Naive B cell (primary cell): Measurements from ENCODE around the gene MSH3. TPM values are rescaled to one million over a fixed set of nuclear protein-coding genes. Genes with fewer than 3 reads are reported as not detected.
"Not testable (repeated sequence)": the region's sequence is repeated elsewhere in the genome, so short reads cannot be mapped to it uniquely, and the experiment has no call there.

Source experiments
- ATAC-seq, 2 donors: fragments of 150-1000 bp; cut with Tn5 transposase; 2 replicates each; pipeline ENCODE4 v1.10.0; 2021; ENCODE audit warnings: low read depth in 2 of 2, mild to moderate bottlenecking in 2 of 2, moderate library complexity in 2 of 2
- DNase-seq: peaks from one replicate; pipeline ENCODE4 v3.0.0; 2022
- H3K27ac Mint-ChIP-seq, 6 donors: one replicate each; pipeline ENCODE4 v1.8.0; 2020 to 2022; ENCODE audit warnings: mild to moderate bottlenecking in 6 of 6, mixed read lengths in 6 of 6, moderate library complexity in 5 of 6, inconsistent platforms in 2 of 6
- H3K27me3 Mint-ChIP-seq, 3 donors: one replicate each; pipeline ENCODE4 v1.8.0; 2021 to 2022; ENCODE audit warnings: mixed read lengths in 3 of 3, mild to moderate bottlenecking in 1 of 3
- H3K36me3 Mint-ChIP-seq, 2 donors: one replicate each; pipeline ENCODE4 v1.8.0; 2020 to 2022; ENCODE audit warnings: mixed read lengths in 2 of 2, inconsistent platforms in 1 of 2, mild to moderate bottlenecking in 1 of 2
- H3K4me1 Mint-ChIP-seq, 3 donors: one replicate each; pipeline ENCODE4 v1.8.0; 2020 to 2022; ENCODE audit warnings: mixed read lengths in 3 of 3, inconsistent platforms in 1 of 3, mild to moderate bottlenecking in 1 of 3, moderate library complexity in 1 of 3
- H3K4me3 Mint-ChIP-seq, 8 donors: one replicate each; pipeline ENCODE4 v1.8.0; 2020 to 2022; ENCODE audit warnings: mild to moderate bottlenecking in 8 of 8, mixed read lengths in 8 of 8, moderate library complexity in 8 of 8, inconsistent platforms in 2 of 8
- H3K9me3 Mint-ChIP-seq, 7 donors: one replicate each; pipeline ENCODE4 v1.8.0; 2020 to 2022; ENCODE audit warnings: mixed read lengths in 7 of 7, mild to moderate bottlenecking in 5 of 7, inconsistent platforms in 2 of 7, moderate library complexity in 1 of 7
- polyA plus RNA-seq, 6 donors: library from polyadenylated mRNA; unstranded; fragments of 300-500 nt; fragmentation: Illumina TruSeq; gene quantifications; one replicate each; pipeline ENCODE4 v1.2.3, GENCODE V29; 2021; ENCODE audit warnings: low read depth in 6 of 6

The MSH3 gene
- polyA plus RNA-seq, 6 donors from 2014 or later = 12.4 to 14.8 (median 12.9) TPM

DNA sequence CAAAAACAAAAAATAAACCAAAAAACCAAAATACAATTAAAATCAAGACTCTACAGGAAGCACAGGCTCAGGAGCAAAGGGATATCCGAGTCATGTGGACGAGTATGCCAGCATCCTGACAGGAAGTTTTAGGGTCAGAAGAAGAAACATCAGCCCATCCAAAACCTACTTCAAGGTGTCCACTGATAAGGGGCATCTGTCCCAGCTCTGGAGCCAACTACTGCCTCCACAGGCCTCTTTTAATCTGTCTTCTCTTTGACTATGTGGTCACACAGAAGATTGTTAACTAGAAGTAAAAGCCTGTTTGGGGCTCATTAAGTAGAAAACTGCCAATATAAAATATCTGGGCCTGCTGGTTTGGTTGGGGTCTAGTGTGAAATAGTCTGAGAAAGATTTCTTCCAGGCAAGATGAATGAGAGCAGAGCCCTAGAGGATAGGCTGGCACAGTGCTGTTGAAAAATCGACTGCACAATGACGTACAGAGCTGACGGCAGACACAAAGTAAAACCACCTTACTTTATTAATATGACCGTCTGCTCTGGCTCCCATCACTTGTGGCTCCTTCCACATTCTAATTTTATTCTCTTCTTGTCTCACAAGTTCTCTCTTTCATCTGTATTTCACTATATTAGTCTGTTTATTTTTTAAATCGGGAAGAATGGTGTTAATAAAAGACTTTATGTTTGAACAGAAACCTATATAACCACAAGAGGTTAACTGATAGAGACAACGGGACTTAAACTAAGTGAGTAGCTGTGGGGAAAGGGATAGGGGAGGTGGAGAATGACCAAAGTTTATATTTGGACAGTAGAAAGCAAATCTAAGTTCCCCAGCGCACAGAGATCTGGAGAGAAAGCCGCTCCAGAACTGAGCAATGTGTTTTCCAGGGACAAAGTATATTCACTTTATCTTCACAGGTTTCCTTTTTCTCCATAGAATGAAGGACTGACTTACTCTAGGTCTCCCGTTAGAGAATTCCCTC lies 22.9 kb upstream of the MSH3 start:
- no peak for DNase-seq
- H3K9me3 Mint-ChIP-seq = peaks cover 0 to 3% (median 0%) of the 10 kb centered on the region in 7 donors
- H3K4me3 Mint-ChIP-seq = no peak overlapping the region
- H3K4me1 Mint-ChIP-seq = peaks cover 0 to 8% (median 7%) of the 10 kb centered on the region in 3 donors
- H3K27ac Mint-ChIP-seq = no peak overlapping the region
- H3K36me3 Mint-ChIP-seq = peaks cover 9 to 25% of the 10 kb centered on the region in 2 donors
- ATAC-seq = no peak
- no peaks in the 10 kb centered on the region for H3K27me3 Mint-ChIP-seq

DNA sequence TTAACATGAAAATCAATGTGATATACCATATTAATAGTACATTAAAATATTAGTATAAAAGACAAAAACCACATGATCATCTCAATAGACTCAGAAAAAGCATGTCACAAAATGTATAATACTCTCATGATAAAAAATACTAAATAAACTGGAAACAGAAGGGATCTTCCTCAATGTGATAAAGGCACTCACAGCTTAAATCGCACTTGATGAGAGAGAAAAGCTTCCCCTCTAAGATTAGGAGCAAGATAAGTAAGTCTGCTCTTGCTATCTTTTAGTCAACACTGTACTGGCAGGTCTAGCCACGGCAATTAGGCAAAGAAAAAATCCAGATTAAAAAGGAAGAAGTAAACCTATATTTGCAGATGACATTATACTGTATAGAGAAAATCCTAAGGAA lies 21.8 kb upstream of the MSH3 start:
- peaks cover 0 to 8% (median 7%) of the 10 kb centered on the region in 3 donors for H3K4me1 Mint-ChIP-seq
- peak overlapping the region in 1 of 6 donors; percentile 46 for H3K27ac Mint-ChIP-seq
- H3K36me3 Mint-ChIP-seq = peaks cover 9 to 28% of the 10 kb centered on the region in 2 donors
- peaks cover 0 to 3% (median 0%) of the 10 kb centered on the region in 7 donors for H3K9me3 Mint-ChIP-seq
- no peak for DNase-seq
- no peak for ATAC-seq
- no peaks in the 10 kb centered on the region for H3K27me3 Mint-ChIP-seq
- no peak overlapping the region for H3K4me3 Mint-ChIP-seq

DNA sequence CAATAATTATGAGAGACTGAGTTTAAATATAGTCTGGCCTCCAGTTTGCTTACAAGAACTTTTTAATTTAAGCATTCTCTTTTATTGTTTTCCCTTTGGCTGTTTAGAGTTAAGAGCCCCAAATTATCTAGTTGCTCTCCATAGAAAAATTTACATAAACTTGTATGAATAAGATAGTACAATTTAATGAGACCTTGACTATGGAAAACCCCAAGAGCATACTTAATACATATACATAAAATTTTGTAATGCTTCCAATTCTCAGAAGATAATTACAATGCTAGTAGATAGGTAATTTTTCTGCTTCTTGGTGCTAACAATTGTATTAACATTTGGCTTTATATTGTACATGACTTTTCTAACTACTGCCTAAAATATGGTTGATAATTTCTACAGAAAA lies 20.3 kb upstream of the MSH3 start:
- Mint-ChIP-seq H3K27me3 (no peaks in the 10 kb centered on the region), H3K4me1 (peaks cover 0 to 8% (median 7%) of the 10 kb centered on the region in 3 donors), H3K9me3 (peaks cover 0 to 3% (median 0%) of the 10 kb centered on the region in 7 donors), H3K27ac (peak overlapping the region in 1 of 6 donors; percentile 33), H3K36me3 (peaks cover 16 to 32% of the 10 kb centered on the region in 2 donors), H3K4me3 (no peak overlapping the region)
- DNase-seq = no peak
- no peak for ATAC-seq

DNA sequence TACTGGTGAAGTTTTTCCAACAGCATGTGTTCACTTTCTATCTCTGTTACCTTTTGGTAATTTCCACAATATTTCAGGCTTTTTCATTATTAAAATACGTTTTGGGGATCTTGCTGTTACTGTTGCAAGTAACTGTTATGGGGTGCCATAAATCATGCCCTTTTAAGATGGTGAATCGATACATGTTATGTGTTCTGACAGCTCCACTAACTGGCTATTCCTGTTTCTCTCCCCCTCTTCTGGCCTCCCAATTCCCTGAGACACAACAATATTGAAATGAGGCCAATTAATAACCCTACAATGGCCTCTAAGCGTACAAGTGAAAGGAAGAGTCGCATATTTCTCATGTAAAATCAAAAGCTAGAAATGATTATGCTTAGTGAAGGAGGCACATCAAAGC lies 13.1 kb upstream of the MSH3 start:
- Mint-ChIP-seq H3K36me3 (peaks cover 49 to 58% of the 10 kb centered on the region in 2 donors), H3K9me3 (peaks cover 0 to 2% (median 0%) of the 10 kb centered on the region in 7 donors), H3K4me1 (peaks cover 0 to 4% (median 0%) of the 10 kb centered on the region in 3 donors), H3K4me3 (no peak overlapping the region), H3K27ac (no peak overlapping the region), H3K27me3 (no peaks in the 10 kb centered on the region)
- ATAC-seq = no peak
- DNase-seq = no peak

DNA sequence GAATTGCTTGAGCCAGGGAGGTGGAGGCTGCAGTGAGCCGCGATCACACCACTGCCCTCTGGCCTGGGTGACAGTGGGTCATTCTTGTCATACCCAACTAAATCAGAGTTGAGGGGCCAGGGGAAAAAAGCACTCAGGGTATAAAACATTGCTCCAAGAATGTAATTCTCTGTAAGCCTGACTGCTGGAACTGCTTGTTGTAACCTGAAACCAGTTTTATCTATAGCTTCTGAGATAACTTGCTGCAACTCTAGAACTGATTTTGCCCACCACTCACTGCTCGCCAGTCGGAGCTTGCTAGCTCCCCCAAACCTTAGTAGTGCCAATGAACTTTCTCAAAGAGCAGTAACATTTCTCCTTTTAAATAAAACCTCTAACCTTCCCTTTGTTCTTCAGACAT lies 9.6 kb upstream of the MSH3 start:
- Mint-ChIP-seq H3K27ac (no peak overlapping the region), H3K27me3 (no peaks in the 10 kb centered on the region), H3K9me3 (peaks cover 0 to 2% (median 0%) of the 10 kb centered on the region in 7 donors), H3K4me3 (no peak overlapping the region), H3K36me3 (peaks cover 41 to 43% of the 10 kb centered on the region in 2 donors), H3K4me1 (peaks cover 0 to 9% (median 0%) of the 10 kb centered on the region in 3 donors)
- ATAC-seq = no peak
- DNase-seq = no peak

DNA sequence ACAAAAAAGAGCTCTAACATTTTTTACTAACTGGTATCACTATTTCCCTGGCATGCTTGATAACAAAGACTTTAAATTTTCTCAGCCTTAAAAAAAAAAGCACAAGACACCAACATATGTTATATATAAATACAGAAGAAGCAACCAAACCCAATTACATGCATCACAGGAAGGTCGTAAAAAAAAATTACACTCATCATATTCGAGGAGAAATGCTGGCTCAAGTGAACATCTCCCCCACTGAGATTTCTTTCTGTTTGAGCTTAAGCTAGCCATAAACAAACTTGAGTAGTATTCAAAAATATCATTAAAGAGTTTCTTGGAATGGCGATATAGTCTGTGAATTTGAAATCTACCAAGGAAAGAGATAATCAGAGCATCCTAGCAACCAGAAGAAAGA lies 7.5 kb upstream of the MSH3 start:
- Mint-ChIP-seq H3K4me1 (peaks cover 0 to 9% (median 0%) of the 10 kb centered on the region in 3 donors), H3K9me3 (peaks cover 0 to 2% (median 0%) of the 10 kb centered on the region in 7 donors), H3K36me3 (peaks cover 27 to 38% of the 10 kb centered on the region in 2 donors), H3K27me3 (no peaks in the 10 kb centered on the region), H3K27ac (no peak overlapping the region), H3K4me3 (no peak overlapping the region)
- ATAC-seq (no peak), DNase-seq (no peak)

DNA sequence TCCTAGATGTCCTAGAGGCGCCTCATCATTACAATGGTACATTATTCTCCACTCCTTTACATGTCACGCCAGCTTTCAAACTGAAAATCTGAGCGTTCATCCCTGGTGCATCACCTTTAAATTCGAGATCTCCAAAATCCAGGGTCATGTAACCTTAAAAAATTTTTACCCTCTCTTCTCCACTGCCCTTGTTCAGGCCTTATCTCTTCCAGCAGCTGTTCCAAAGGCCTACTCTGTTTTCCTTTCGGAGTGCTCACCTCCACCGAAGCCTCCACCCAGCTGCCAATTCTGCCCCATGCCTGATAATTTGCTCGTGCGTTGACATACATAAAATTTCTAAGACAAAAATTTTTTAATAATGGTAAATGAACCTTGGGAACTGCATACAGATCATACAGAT lies 950 bp upstream of the MSH3 start:
- DNase-seq (no peak), ATAC-seq (no peak)
- Mint-ChIP-seq H3K4me3 (peak overlapping the region; percentile 73 to 94 (median 85)), H3K27me3 (no peaks in the 10 kb centered on the region), H3K4me1 (peaks cover 14 to 21% (median 18%) of the 10 kb centered on the region in 3 donors), H3K9me3 (no peaks in the 10 kb centered on the region), H3K27ac (peak overlapping the region in 2 of 6 donors; percentile 69 to 77), H3K36me3 (peaks cover 7 to 10% of the 10 kb centered on the region in 2 donors)

DNA sequence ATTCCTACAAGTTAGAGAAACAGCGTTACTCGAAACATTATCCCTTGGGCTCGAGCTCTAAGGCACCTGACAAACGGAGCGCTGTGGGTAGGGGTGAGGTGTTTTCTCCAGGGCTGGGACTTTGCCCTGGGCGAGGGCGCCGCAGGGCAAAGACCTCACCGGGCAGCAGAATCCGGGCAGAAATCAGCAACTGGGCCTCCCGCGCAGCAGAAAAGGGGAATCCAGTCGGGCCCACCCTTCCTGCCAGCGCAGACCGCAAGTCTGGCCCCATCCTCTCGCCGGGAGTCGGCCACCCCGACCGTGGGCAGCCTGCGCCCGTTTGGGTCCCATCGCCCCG lies 430 bp upstream of the MSH3 start:
- DNase-seq = no peak
- Mint-ChIP-seq H3K4me1 (peaks cover 14 to 21% (median 18%) of the 10 kb centered on the region in 3 donors), H3K36me3 (peaks cover 7 to 8% of the 10 kb centered on the region in 2 donors), H3K9me3 (no peaks in the 10 kb centered on the region), H3K4me3 (peak overlapping the region; percentile 73 to 94 (median 85)), H3K27ac (peak overlapping the region in 3 of 6 donors; percentile 71 to 77 (median 73)), H3K27me3 (no peaks in the 10 kb centered on the region)
- ATAC-seq = no peak

DNA sequence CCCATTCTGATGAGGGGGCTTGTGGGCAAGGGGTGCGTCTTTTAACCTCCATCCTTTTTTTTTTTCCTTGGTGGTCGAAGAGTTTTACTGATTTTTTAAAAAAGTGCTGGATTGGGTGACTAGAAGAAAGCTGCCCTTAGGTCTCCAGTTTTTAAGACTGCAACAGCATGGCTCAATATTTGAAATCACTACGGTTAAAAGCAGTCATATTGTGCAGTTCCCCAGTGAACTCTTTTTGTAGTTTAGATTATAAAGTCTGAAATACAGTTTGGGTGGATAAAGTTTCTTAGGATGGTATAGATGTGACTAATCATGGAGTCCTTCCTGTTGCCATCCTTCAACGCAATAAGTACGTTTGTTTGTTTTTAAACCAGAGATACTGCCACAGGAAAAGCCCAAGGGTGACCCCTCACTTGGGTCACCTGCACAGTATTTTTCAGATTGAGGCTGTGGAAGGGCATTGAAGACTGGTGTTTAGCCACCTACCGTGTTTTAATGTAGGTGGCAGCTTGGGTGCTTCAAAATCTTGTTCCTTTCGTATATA lies 851 bp downstream of the MSH3 start:
- DNase-seq = no peak
- H3K27me3 Mint-ChIP-seq = no peaks in the 10 kb centered on the region
- peak overlapping the region; percentile 87 to 96 (median 94) for H3K27ac Mint-ChIP-seq
- peak overlapping the region; percentile 82 to 95 (median 94) for H3K4me3 Mint-ChIP-seq
- H3K36me3 Mint-ChIP-seq = peaks cover 18 to 19% of the 10 kb centered on the region in 2 donors
- no peak for ATAC-seq
- no peaks in the 10 kb centered on the region for H3K9me3 Mint-ChIP-seq
- H3K4me1 Mint-ChIP-seq = peaks cover 18 to 21% (median 18%) of the 10 kb centered on the region in 3 donors

DNA sequence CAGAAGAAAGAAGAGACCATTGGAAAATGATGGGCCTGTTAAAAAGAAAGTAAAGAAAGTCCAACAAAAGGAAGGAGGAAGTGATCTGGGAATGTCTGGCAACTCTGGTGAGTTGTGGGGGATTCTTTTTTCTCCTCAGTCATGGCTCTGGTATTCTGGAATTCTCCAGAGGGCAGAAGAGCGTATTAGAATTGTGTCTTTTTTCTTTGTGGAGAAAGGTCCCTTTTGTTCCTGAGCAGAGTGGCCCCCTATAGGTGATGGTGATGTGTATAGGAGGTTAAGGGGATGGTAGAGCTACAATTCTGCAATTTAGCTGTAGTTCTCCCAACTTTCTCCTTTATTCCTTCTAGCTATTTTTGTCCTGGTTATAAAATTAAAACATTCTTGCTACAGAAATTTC lies 2.0 kb downstream of the MSH3 start:
- DNase-seq (no peak), ATAC-seq (no peak)
- peak overlapping the region in 2 of 6 donors; percentile 19 to 21 for H3K27ac Mint-ChIP-seq
- no peaks in the 10 kb centered on the region for H3K27me3 Mint-ChIP-seq
- H3K36me3 Mint-ChIP-seq = peaks cover 29 to 30% of the 10 kb centered on the region in 2 donors
- H3K4me3 Mint-ChIP-seq = peak overlapping the region in 5 of 8 donors; percentile 6 to 88 (median 65)
- H3K9me3 Mint-ChIP-seq = no peaks in the 10 kb centered on the region
- H3K4me1 Mint-ChIP-seq = peaks cover 18 to 22% (median 21%) of the 10 kb centered on the region in 3 donors

DNA sequence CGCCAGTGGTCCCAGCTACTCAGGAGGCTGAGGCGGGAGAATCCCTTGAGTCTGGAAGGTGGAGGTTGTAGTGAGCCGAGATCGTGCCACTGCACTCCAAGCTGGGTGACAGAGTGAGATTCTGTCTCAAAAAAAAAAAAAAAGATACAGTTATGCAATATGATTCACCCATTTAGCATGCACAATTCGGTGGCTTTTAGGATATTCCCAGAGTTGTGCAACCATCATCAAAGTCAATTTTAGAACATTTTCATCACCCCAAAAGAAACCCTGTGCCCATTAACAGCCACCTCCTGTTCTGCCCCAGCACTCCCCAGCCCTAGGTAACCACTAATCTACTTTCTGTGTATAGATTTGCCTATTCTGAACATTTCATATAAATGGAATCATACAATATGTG lies 4.7 kb downstream of the MSH3 start:
- Mint-ChIP-seq H3K36me3 (peaks cover 23 to 33% of the 10 kb centered on the region in 2 donors), H3K27ac (peak overlapping the region in 1 of 6 donors; percentile 22), H3K4me1 (peaks cover 6 to 13% (median 12%) of the 10 kb centered on the region in 3 donors), H3K4me3 (no peak overlapping the region), H3K27me3 (no peaks in the 10 kb centered on the region), H3K9me3 (peaks cover 0 to 3% (median 0%) of the 10 kb centered on the region in 7 donors)
- no peak for ATAC-seq
- no peak for DNase-seq

DNA sequence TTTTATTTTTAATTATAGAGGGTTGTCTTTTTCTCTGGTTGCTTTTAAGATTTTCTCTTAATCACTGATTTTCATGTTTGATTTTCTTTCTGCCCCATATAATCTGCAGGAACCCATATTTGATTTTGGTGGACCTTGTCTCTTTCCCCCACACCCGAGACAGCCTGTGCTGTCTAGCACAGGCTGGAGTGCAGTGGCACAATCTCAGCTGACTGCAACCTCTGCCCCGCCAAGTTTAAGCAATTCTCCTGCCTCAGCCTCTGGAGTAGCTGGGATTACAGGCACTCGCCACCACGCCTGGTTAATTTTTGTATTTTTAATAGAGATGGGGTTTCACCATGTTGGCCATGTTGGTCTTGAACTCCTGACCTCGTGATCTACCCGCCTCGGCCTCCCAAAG lies 6.2 kb downstream of the MSH3 start:
- peaks cover 23 to 45% of the 10 kb centered on the region in 2 donors for H3K36me3 Mint-ChIP-seq
- H3K4me1 Mint-ChIP-seq, H3K27ac Mint-ChIP-seq: not testable (repeated sequence)

DNA sequence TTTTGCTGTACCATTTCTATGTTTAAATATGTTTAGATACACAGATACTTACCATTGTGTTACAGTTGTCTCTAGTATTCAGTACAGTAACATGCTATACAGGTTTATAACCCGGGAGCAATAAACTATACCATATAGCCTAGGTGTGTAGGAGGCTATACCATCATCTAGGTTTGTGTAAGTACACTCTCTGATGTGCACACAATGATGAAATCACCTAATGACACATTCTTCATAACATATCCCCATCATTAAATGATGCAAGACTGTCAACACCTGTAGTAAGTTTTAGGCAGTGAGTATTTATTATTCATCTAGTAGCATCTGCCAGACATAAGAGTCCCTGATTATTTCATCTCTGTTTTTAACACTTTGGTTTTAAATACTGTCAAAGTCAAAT lies 7.7 kb downstream of the MSH3 start:
- DNase-seq (no peak), ATAC-seq (no peak)
- Mint-ChIP-seq H3K9me3 (peaks cover 0 to 3% (median 0%) of the 10 kb centered on the region in 7 donors), H3K36me3 (peaks cover 29 to 53% of the 10 kb centered on the region in 2 donors), H3K27ac (no peak overlapping the region), H3K4me3 (no peak overlapping the region), H3K27me3 (no peaks in the 10 kb centered on the region), H3K4me1 (peaks cover 0 to 8% (median 0%) of the 10 kb centered on the region in 3 donors)

More for the DNA sequence above, 6.2 kb downstream of the MSH3 start:
- DNase-seq, H3K27me3 Mint-ChIP-seq, ATAC-seq, H3K9me3 Mint-ChIP-seq, H3K4me3 Mint-ChIP-seq: not testable (repeated sequence)
